Dedifferentiated amniotic fluid mesenchymal stem cell (primary cell): ENCODE measurements around the gene TCEAL1.
"Not testable (repeated sequence)": the region's sequence is repeated elsewhere in the genome, so short reads cannot be mapped to it uniquely, and the experiment has no call there.

Experiments used
- DNase-seq: peaks from one replicate; pipeline ENCODE4 v3.0.0-alpha.2; 2016; ENCODE audit errors: extremely low spot score

Gene TCEAL1

GRCh38 chrX:103628386-103629317 lies at the start of gene TCEAL1:
TSS of gene TCEAL1 (plus strand) at chrX:103628975. CDS start at chrX:103629917, 942 bp downstream.
- DNase-seq = no peak

GRCh38 chrX:103584596-103584995 lies 44.2 kb upstream of the TCEAL1 start:
- DNase-seq = no peak

- DNase-seq = no peak
Observed at GRCh38 chrX:103585411-103586313, 43.1 kb upstream of the TCEAL1 start, which contains the start of gene TCEAL4. TSS of gene TCEAL4 (plus strand) at chrX:103585515. CDS start at chrX:103586676, 1,161 bp downstream.

GRCh38 chrX:103586314-103586646 lies 42.5 kb upstream of the TCEAL1 start:
- no peak for DNase-seq

- DNase-seq = no peak
Observed at GRCh38 chrX:103586659-103587058, 42.1 kb upstream of the TCEAL1 start.

GRCh38 chrX:103592295-103592694 lies 36.5 kb upstream of the TCEAL1 start:
- not testable (repeated sequence) for DNase-seq

GRCh38 chrX:103595202-103595601 lies 33.6 kb upstream of the TCEAL1 start:
- DNase-seq = not testable (repeated sequence)

GRCh38 chrX:103607364-103608305 lies 21.1 kb upstream of the TCEAL1 start, which contains the start of gene TCEAL3:
TSS of gene TCEAL3 (plus strand) at chrX:103607963. CDS start at chrX:103609065, 1,102 bp downstream.
- DNase-seq = peak; percentile 24

GRCh38 chrX:103608306-103608963 lies 20.3 kb upstream of the TCEAL1 start:
- no peak for DNase-seq

GRCh38 chrX:103610282-103610681 lies 18.5 kb upstream of the TCEAL1 start:
- no peak for DNase-seq

GRCh38 chrX:103613362-103613890 lies 15.3 kb upstream of the TCEAL1 start:
- no peak for DNase-seq

GRCh38 chrX:103614999-103615398 lies 13.8 kb upstream of the TCEAL1 start:
- DNase-seq = no peak

GRCh38 chrX:103615781-103616371 lies 12.9 kb upstream of the TCEAL1 start:
- no peak for DNase-seq

GRCh38 chrX:103616676-103617186 lies 12.0 kb upstream of the TCEAL1 start:
- no peak for DNase-seq

- no peak for DNase-seq
Observed at GRCh38 chrX:103624111-103624510, 4.7 kb upstream of the TCEAL1 start.

- no peak for DNase-seq
Observed at GRCh38 chrX:103626855-103627254, 1.9 kb upstream of the TCEAL1 start.

- peak; percentile 29 for DNase-seq
Observed at GRCh38 chrX:103629318-103630170, 769 bp downstream of the TCEAL1 start.

- no peak for DNase-seq
Observed at GRCh38 chrX:103630171-103630511, 1.4 kb downstream of the TCEAL1 start.

GRCh38 chrX:103631145-103631544 lies 2.4 kb downstream of the TCEAL1 start:
- no peak for DNase-seq
